Breast epithelium (tissue), 4 donors: Measurements from ENCODE around the gene SPINDOC. TPM values are rescaled to one million over a fixed set of nuclear protein-coding genes. Genes with fewer than 3 reads are reported as not detected.

ENCODE experiments used
- DNase-seq, 2 donors: peaks; one replicate each; pipeline ENCODE4 v3.0.0-alpha.2; 2019; ENCODE audit warnings: low spot score in 2 of 2
- H3K27ac ChIP-seq, 2 donors: fragments of 200-600 bp; sonication (generic) in 1 of 2; one replicate each; pipeline ENCODE4 v1.5.1; 2016 to 2019; ENCODE audit warnings: mild to moderate bottlenecking in 1 of 2
- H3K27me3 ChIP-seq, 2 donors: fragments of 200-600 bp; sonication (generic) in 1 of 2; one replicate each; pipeline versions ENCODE4 v1.5.1 to v1.6.0; 2017 to 2019; ENCODE audit warnings: control low read depth in 1 of 2, mild to moderate bottlenecking in 1 of 2
- H3K36me3 ChIP-seq: fragments of 200-600 bp; one replicate; pipeline ENCODE4 v1.5.1; 2019
- H3K4me1 ChIP-seq, 2 donors: fragments of 200-600 bp; sonication (generic); one replicate each; pipeline ENCODE4 v1.5.1; 2016 to 2019; ENCODE audit warnings: control low read depth in 1 of 2
- H3K4me3 ChIP-seq, 3 donors: fragments of 200-600 bp; sonication (generic); 1 replicate in 2 of 3; 2 replicates in 1 of 3; pipeline ENCODE4 v1.5.1; 2016 to 2019; ENCODE audit warnings: mild to moderate bottlenecking in 3 of 3, moderate library complexity in 2 of 3
- H3K9me3 ChIP-seq, 2 donors: fragments of 200-600 bp; sonication (generic) in 1 of 2; one replicate each; pipeline ENCODE4 v1.5.1; 2016 to 2019; ENCODE audit warnings: control low read depth in 1 of 2
- CTCF ChIP-seq, 3 donors: fragments of 450-650 bp; IDR thresholded peaks; one replicate each; pipeline ENCODE4 v1.5.1; 2016 to 2017; ENCODE audit warnings: antibody characterized with exemption in 3 of 3, mild to moderate bottlenecking in 3 of 3, moderate library complexity in 3 of 3
- POLR2A ChIP-seq: fragments of 450-650 bp; IDR thresholded peaks from one replicate; pipeline ENCODE4 v1.6.1; 2016; ENCODE audit warnings: antibody characterized with exemption, mild to moderate bottlenecking, moderate library complexity
- POLR2AphosphoS5 ChIP-seq, 3 donors: sonication (generic); formaldehyde crosslinking; IDR thresholded peaks; one replicate each; pipeline ENCODE4 v1.6.1; 2017; ENCODE audit warnings: antibody characterized with exemption in 3 of 3
- intact Hi-C: fragments of 100-400 bp; cut with DNase I; formaldehyde crosslinking; loops from one replicate; pipeline ENCODE4 v1.15.1; 2023; ENCODE audit warnings: low total_unique reads
- total RNA-seq, 3 donors: library from RNA; depleted of rRNA; stranded (reverse); fragments of >200 nt; gene quantifications; one replicate each; pipeline ENCODE4 v1.1.0, GENCODE V29; 2016

The SPINDOC gene
- total RNA-seq, 3 donors from 2014 or later: 4.8 to 13.8 (median 12.1) TPM

- Histone ChIP-seq H3K27me3 (no peaks in the 10 kb centered on the region), H3K4me1 (peaks cover 4 to 24% of the 10 kb centered on the region in 2 donors), H3K9me3 (no peaks in the 10 kb centered on the region), H3K27ac (peak overlapping the region; percentile 94), H3K4me3 (peak overlapping the region in 1 of 3 donors; percentile 46), H3K36me3 (no peaks in the 10 kb centered on the region)
- no peak for DNase-seq
- TF ChIP-seq POLR2AphosphoS5 (IDR thresholded peaks at IDR 0.05) (no peak), CTCF (IDR thresholded peaks at IDR 0.05) (no peak), POLR2A (no peak)
- intact Hi-C loops: no loop called here
Observed at GRCh38 chr11:63846897-63847296, 33.6 kb downstream of the SPINDOC start.

GRCh38 chr11:63847363-63847762 lies 34.1 kb downstream of the SPINDOC start:
- Histone ChIP-seq H3K27me3 (no peaks in the 10 kb centered on the region), H3K27ac (peak overlapping the region; percentile 94), H3K9me3 (no peaks in the 10 kb centered on the region), H3K4me3 (peak overlapping the region in 1 of 3 donors; percentile 46), H3K36me3 (no peaks in the 10 kb centered on the region), H3K4me1 (peaks cover 4 to 22% of the 10 kb centered on the region in 2 donors)
- intact Hi-C loops: no loop called here
- DNase-seq: peak in 1 of 2 donors; percentile 78
- peak in 1 of 3 donors; percentile 17 for TF ChIP-seq POLR2AphosphoS5 (IDR thresholded peaks at IDR 0.05)
- no peak for TF ChIP-seq POLR2A

GRCh38 chr11:63849691-63850090 lies 36.4 kb downstream of the SPINDOC start:
- no peak for TF ChIP-seq CTCF (IDR thresholded peaks at IDR 0.05)
- no peak for TF ChIP-seq POLR2A
- TF ChIP-seq POLR2AphosphoS5 (IDR thresholded peaks at IDR 0.05): no peak
- H3K4me3 ChIP-seq: no peak overlapping the region
- peaks cover 4 to 19% of the 10 kb centered on the region in 2 donors for H3K4me1 ChIP-seq
- H3K9me3 ChIP-seq: no peaks in the 10 kb centered on the region
- no peaks in the 10 kb centered on the region for H3K27me3 ChIP-seq
- intact Hi-C loops: no loop called here
- no peak for DNase-seq
- H3K36me3 ChIP-seq: no peaks in the 10 kb centered on the region
- H3K27ac ChIP-seq: peak overlapping the region; percentile 72 to 94

- Histone ChIP-seq H3K9me3 (no peaks in the 10 kb centered on the region), H3K36me3 (no peaks in the 10 kb centered on the region), H3K27ac (peak overlapping the region; percentile 80 to 94), H3K4me1 (peaks cover 0 to 19% of the 10 kb centered on the region in 2 donors), H3K4me3 (no peak overlapping the region), H3K27me3 (no peaks in the 10 kb centered on the region)
- no peak for TF ChIP-seq POLR2A
- no peak for TF ChIP-seq CTCF (IDR thresholded peaks at IDR 0.05)
- no peak for TF ChIP-seq POLR2AphosphoS5 (IDR thresholded peaks at IDR 0.05)
- DNase-seq: no peak
- intact Hi-C loops: no loop called here
Observed at GRCh38 chr11:63850920-63851319, 37.7 kb downstream of the SPINDOC start.

- no peaks in the 10 kb centered on the region for H3K9me3 ChIP-seq
- intact Hi-C loops: no loop called here
- TF ChIP-seq POLR2AphosphoS5 (IDR thresholded peaks at IDR 0.05) (no peak), POLR2A (no peak), CTCF (IDR thresholded peaks at IDR 0.05) (no peak)
- no peaks in the 10 kb centered on the region for H3K36me3 ChIP-seq
- H3K4me3 ChIP-seq: no peak overlapping the region
- no peaks in the 10 kb centered on the region for H3K27me3 ChIP-seq
- peak overlapping the region; percentile 80 to 94 for H3K27ac ChIP-seq
- no peak for DNase-seq
- H3K4me1 ChIP-seq: peaks cover 0 to 19% of the 10 kb centered on the region in 2 donors
Observed at GRCh38 chr11:63851364-63851763, 38.1 kb downstream of the SPINDOC start.

- TF ChIP-seq POLR2AphosphoS5 (IDR thresholded peaks at IDR 0.05): no peak
- no peak for TF ChIP-seq CTCF (IDR thresholded peaks at IDR 0.05)
- no peak for TF ChIP-seq POLR2A
- DNase-seq: no peak
- no peaks in the 10 kb centered on the region for H3K27me3 ChIP-seq
- no peak overlapping the region for H3K4me3 ChIP-seq
- no peaks in the 10 kb centered on the region for H3K9me3 ChIP-seq
- H3K4me1 ChIP-seq: peaks cover 0 to 6% of the 10 kb centered on the region in 2 donors
- no peak overlapping the region for H3K27ac ChIP-seq
- H3K36me3 ChIP-seq: no peaks in the 10 kb centered on the region
- intact Hi-C loops: no loop called here
Observed at GRCh38 chr11:63853476-63853875, 40.2 kb downstream of the SPINDOC start.
